WI38 (cell line): Measurements from ENCODE around the gene AGAP3.

Source experiments
- H3K4me3 ChIP-seq: 2 replicates; pipeline ENCODE4 v1.5.1; 2011; ENCODE audit warnings: low read depth, mild to moderate bottlenecking, control low read depth, low read length
- TF ChIP-seq, protein P1 (sequence below): IDR thresholded peaks from 2 replicates; pipeline ENCODE4 v1.5.1; 2012; ENCODE audit warnings: low read depth, mild to moderate bottlenecking, control low read depth, low read length

AGAP3 gene

DNA sequence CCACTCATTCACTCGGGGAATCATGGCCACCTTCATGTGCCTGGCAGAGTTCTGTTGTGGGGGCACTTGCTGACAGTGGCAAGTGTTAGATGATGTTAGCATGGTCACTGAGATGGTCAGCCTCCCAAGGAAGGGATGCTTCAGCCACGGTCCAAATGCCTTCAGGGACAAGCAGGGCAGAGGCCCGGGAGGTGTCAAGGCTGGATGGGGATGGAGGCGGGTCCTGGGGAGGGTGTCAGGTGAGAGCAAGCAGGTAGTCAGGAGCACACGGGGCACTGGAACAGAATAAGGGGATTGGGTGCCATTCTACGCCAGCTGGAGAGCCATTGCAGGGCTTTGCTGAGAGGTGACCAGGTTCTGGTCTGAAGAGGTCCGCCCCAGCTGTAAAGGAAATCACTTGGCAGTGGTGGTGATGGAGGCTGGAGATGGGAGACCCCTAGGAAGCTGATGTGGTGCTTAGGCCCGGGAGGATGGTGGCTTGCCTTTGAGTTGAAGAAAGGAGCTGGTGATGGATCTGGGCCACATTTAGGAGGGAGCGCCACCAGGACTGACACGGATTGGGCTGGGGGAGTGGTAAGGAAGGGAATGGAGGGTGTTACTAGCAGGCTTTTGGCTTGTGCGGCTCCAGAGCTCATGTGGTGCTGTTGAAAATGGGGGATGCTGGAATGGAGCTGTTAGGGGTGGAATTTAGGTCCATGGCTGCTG lies 24.1 kb downstream of the AGAP3 start:
- TF ChIP-seq, protein P1, sequence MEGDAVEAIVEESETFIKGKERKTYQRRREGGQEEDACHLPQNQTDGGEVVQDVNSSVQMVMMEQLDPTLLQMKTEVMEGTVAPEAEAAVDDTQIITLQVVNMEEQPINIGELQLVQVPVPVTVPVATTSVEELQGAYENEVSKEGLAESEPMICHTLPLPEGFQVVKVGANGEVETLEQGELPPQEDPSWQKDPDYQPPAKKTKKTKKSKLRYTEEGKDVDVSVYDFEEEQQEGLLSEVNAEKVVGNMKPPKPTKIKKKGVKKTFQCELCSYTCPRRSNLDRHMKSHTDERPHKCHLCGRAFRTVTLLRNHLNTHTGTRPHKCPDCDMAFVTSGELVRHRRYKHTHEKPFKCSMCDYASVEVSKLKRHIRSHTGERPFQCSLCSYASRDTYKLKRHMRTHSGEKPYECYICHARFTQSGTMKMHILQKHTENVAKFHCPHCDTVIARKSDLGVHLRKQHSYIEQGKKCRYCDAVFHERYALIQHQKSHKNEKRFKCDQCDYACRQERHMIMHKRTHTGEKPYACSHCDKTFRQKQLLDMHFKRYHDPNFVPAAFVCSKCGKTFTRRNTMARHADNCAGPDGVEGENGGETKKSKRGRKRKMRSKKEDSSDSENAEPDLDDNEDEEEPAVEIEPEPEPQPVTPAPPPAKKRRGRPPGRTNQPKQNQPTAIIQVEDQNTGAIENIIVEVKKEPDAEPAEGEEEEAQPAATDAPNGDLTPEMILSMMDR, result no peak
- H3K4me3 ChIP-seq, result no peak overlapping the region

DNA sequence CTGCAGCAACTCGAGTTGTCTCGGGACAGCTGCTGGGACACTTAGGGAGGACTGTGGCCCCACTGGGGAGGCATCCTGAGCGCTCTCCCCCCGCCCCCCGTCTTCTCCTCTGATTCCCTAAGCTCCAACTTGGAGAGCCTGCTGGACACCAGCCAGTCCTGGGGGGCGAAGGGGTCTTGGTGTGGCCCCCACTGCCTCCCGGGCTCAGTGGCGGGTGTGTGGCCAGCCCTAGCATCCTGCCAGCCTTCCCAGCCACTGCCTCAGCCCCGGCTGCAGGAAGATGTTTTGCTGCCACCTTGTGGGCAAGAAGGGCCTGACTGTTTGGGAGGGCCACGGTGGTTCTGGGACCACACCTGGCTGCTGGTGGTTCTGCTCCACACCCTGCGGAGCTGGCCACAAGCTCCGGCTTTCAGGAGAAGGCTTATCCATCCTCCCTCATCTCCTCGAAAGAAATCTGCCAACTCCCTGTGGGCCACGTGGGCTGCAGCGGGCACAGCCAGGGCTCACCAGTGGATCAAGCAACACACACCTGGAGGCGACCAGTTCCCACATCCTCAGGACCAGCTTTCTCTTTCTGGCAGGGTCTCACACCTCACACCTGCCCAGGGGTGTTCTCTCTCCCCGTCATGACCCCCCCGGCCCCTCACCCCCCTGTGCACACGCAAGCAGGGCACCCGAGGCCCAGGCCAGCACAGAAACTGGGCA lies 24.8 kb downstream of the AGAP3 start:
- TF ChIP-seq, protein P1, result peak; percentile 75
- H3K4me3 ChIP-seq, result no peak overlapping the region

DNA sequence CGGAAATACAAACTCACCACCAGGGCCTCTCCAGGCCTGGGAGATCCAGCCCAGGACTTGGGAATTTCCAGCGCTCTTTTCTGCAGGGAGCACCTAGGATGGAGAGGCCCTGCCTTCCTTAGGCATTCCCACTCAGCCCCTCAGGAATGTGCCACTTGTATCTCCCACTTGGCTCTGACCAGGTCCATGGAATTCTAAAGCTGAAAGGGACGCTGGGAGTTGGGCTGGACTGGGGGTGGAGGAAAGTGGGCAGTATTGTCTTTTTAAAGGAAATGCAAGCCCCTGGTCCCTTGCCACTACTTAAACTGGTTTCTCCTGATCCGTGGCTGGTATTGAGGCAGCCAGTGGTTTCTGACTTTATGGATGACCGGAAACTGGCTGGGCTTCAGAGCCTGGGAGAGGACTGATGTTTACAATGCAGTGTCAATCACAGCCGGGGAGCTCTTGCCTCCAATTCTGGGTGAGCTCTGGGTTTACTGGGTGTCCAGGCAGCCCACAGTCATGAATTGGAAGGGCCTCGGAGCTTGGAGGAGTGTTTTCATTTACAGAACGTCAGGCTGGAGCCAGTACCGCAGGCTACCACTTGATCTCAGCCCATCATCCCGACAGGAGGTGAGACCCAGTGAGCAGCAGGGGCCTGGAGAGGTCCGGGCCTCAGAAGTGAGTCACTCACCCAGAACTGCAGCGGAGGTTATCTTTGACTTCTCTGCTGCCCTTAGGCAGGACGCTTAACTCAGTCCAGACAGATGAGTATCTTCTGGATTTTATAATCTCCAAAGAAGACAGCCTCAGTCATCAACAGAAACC lies 27.3 kb downstream of the AGAP3 start:
- TF ChIP-seq, protein P1, result no peak
- H3K4me3 ChIP-seq, result peak overlapping the region; percentile 24

DNA sequence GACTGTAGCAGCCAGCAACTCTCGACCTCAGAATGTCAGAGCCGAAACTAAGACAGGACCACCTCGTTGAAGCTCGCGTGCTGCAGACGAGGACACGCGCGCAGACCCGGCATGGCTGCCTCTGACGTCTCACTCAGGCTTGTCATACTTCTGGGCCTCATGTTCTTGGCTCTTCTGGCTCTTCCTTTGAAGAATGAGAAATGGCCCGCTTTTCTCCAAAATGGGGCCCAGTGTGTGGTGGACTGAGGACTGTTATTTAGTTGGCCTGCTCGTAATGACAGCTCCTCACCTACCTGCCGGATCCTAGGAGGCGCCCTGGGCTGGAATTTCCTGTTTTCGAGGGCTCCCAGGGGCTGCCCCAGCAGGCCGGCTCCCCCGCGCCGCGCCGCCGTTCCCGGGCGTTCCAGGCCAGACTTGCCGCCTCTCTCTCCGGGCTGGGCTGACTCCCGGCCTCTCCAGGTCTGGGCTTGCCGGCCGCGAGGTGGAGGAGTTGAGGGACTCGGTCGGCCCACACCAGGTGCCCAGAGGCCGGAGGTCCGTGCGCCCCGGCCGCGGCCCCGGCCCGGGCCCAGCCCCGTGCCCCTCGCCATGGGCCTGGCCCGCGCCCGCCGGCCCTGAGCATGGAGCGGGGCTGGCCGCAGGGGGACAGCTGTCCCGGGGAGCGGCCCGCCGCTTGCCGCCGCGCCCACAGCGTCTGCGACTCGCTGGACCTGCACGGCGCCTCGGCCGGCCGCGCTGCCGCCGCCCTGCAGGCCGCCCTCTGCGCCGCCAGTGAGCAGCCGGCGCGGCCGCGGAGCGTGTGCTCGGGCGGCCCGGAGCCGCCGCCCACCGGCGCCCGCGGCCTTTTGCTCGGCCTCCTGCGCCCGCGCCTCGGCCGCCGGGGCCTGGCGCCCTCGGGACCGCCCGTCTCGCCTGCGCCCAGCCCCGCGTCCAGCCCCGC lies 28.1 kb downstream of the AGAP3 start:
- H3K4me3 ChIP-seq, result peak overlapping the region; percentile 24
- TF ChIP-seq, protein P1, result no peak

DNA sequence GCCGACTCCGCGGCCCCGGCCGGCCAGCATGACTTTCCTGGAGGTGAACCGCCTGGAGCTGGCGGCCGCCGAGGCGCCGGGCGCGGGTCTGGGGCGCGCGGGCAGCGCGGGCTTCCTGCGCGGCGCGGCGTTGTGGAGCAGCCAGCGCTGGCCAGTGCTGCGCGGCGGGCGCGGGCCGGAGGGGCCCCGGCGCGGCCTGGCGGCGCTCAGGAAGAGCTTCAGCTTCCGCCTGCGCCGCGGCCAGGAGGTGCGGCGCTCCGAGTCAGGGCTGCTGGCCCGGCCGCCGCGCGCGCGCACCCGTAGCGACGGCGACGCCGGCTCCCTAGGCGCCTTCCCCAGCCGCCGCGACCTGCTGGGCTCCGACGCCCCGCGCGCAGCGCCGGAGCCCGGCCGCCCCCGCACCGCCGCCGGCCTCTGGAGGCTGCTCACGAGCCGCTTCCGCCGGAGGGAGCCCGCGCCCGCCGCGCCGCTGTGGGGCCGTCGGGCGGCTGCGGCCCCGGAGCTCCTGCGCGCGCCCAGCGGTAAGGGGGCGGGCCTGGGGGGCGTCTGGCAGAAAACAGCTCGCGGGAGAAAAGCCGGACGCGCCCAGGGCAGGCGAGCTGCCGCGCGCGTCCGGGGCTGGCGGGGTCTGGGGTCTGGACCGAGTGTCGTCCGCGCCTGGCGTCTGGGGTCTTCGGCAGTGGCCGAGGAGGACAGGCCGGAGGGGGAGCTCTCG lies 29.0 kb downstream of the AGAP3 start:
- TF ChIP-seq, protein P1, result no peak
- H3K4me3 ChIP-seq, result no peak overlapping the region

DNA sequence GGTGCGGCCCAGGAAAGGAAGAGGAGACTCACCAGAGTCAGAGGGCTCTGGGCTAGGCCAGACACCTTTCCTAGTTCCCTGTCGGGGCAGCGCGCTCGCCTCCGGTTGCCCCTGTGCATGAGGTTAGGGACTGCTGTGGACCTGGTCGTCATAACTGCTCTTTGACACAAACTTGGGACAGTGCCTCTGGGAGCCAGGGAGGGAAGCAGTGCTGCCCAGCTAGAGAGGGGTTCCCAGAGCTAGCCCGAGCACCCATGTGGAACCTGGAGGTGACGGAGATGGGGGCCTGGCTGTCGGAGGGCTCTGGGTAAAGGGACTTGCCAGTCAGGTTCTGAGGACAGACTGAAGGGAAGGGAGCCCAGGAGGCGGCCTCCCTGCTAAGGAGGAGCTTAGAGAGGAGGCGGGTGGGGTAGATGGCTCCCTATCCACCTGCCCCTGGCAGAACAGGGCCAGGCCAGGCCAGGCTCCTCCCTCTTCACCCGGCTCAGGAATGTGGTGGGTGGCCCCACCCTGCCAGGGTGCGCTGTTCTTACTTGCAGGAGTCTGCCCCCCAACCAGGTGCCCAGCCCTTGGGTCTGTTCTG lies 29.7 kb downstream of the AGAP3 start:
- TF ChIP-seq, protein P1, result no peak
- no peak overlapping the region for H3K4me3 ChIP-seq
